Measurements from ENCODE around the gene PPP1R12B. TPM values are rescaled to one million over a fixed set of nuclear protein-coding genes. Genes with fewer than 3 reads are reported as not detected.

Gene PPP1R12B
- total RNA-seq, 2 experiments from 2014 or later: 19.1 to 23.5 TPM

GRCh38 chr1:202589190-202589930, 240.9 kb downstream of the PPP1R12B start:
- Histone ChIP-seq H3K4me2 (ENCODE audit: low read length) (no peak overlapping the region; the same call in 1 of the 2 replicates), H3K9me3 (ENCODE audit: low read length) (no peaks in the 10 kb centered on the region), H3K79me2 (ENCODE audit: insufficient read depth, low read depth, low read length) (no peaks in the 10 kb centered on the region), H2AFZ (ENCODE audit: low read length) (no peak overlapping the region), H4K20me1 (ENCODE audit: insufficient read depth, low read length) (no peaks in the 10 kb centered on the region), H3K27ac (ENCODE audit: low read depth, low read length, poor library complexity, severe bottlenecking) (no peak overlapping the region), H3K36me3 (ENCODE audit: insufficient read depth, low read length) (no peaks in the 10 kb centered on the region), H3K9me2 (ENCODE audit: insufficient read depth, low read length) (no peaks in the 10 kb centered on the region), H3K4me3 (ENCODE audit: low read depth, low read length, poor library complexity, severe bottlenecking) (no peak overlapping the region), H3K4me1 (ENCODE audit: insufficient read depth, low read length, poor library complexity, severe bottlenecking) (peaks cover 10% of the 10 kb centered on the region)
- peak; percentile 68 for DNase-seq (ENCODE audit: low spot score)
- CTCF ChIA-PET (ENCODE audit: unreplicated experiment): no interaction called here
- 0 out of 2 replicates have a peak, but pooled peaks have one; percentile 11 for TF ChIP-seq CTCF (conservative IDR thresholded peaks at IDR 0.05; ENCODE audit: low read length)
- no peak for TF ChIP-seq EZH2phosphoT487 (IDR thresholded peaks at IDR 0.05; ENCODE audit: borderline replicate concordance, low read depth, low read length)
- no TSS peak for BruUV-seq (replicated peaks)
- POLR2A ChIA-PET: no interaction called here
- intact Hi-C loops (cut with micrococcal nuclease; ENCODE audit: unreplicated experiment): no loop called here

- Histone ChIP-seq H3K4me3 (ENCODE audit: low read depth, low read length, poor library complexity, severe bottlenecking) (no peak overlapping the region), H3K9me2 (ENCODE audit: insufficient read depth, low read length) (no peaks in the 10 kb centered on the region), H3K36me3 (ENCODE audit: insufficient read depth, low read length) (no peaks in the 10 kb centered on the region), H3K4me1 (ENCODE audit: insufficient read depth, low read length, poor library complexity, severe bottlenecking) (peaks cover 10% of the 10 kb centered on the region), H2AFZ (ENCODE audit: low read length) (no peak overlapping the region), H3K79me2 (ENCODE audit: insufficient read depth, low read depth, low read length) (no peaks in the 10 kb centered on the region), H4K20me1 (ENCODE audit: insufficient read depth, low read length) (no peaks in the 10 kb centered on the region), H3K27ac (ENCODE audit: low read depth, low read length, poor library complexity, severe bottlenecking) (no peak overlapping the region), H3K4me2 (ENCODE audit: low read length) (no peak overlapping the region), H3K9me3 (ENCODE audit: low read length) (no peaks in the 10 kb centered on the region)
- intact Hi-C loops (cut with micrococcal nuclease; ENCODE audit: unreplicated experiment): no loop called here
- no TSS peak for BruUV-seq (replicated peaks)
- ChIA-PET POLR2A (no interaction called here), CTCF (ENCODE audit: unreplicated experiment) (no interaction called here)
- no peak for TF ChIP-seq CTCF (conservative IDR thresholded peaks at IDR 0.05; ENCODE audit: low read length)
- no peak for TF ChIP-seq EZH2phosphoT487 (IDR thresholded peaks at IDR 0.05; ENCODE audit: borderline replicate concordance, low read depth, low read length)
- no peak for DNase-seq (ENCODE audit: low spot score)
Measured at GRCh38 chr1:202590126-202590525, 241.6 kb downstream of the PPP1R12B start.

- no peak for DNase-seq (ENCODE audit: low spot score)
- no peak overlapping the region for H3K4me2 ChIP-seq (ENCODE audit: low read length)
- CTCF ChIA-PET (ENCODE audit: unreplicated experiment): no interaction called here
- H3K79me2 ChIP-seq (ENCODE audit: insufficient read depth, low read depth, low read length): no peaks in the 10 kb centered on the region
- H4K20me1 ChIP-seq (ENCODE audit: insufficient read depth, low read length): no peaks in the 10 kb centered on the region
- intact Hi-C loops (cut with micrococcal nuclease; ENCODE audit: unreplicated experiment): no loop called here
- no peak overlapping the region for H3K4me3 ChIP-seq (ENCODE audit: low read depth, low read length, poor library complexity, severe bottlenecking)
- peaks cover 10% of the 10 kb centered on the region for H3K4me1 ChIP-seq (ENCODE audit: insufficient read depth, low read length, poor library complexity, severe bottlenecking)
- no peak overlapping the region for H3K27ac ChIP-seq (ENCODE audit: low read depth, low read length, poor library complexity, severe bottlenecking)
- TF ChIP-seq EZH2phosphoT487 (IDR thresholded peaks at IDR 0.05; ENCODE audit: borderline replicate concordance, low read depth, low read length) (no peak), CTCF (conservative IDR thresholded peaks at IDR 0.05; ENCODE audit: low read length) (no peak)
- H3K36me3 ChIP-seq (ENCODE audit: insufficient read depth, low read length): no peaks in the 10 kb centered on the region
- no peaks in the 10 kb centered on the region for H3K9me2 ChIP-seq (ENCODE audit: insufficient read depth, low read length)
- H2AFZ ChIP-seq (ENCODE audit: low read length): no peak overlapping the region
- POLR2A ChIA-PET: no interaction called here
- BruUV-seq (replicated peaks): no TSS peak
- no peaks in the 10 kb centered on the region for H3K9me3 ChIP-seq (ENCODE audit: low read length)
Measured at GRCh38 chr1:202590975-202591411, 242.5 kb downstream of the PPP1R12B start.

Data from OCI-LY7 (cell line).